HG03575 (cell line): ENCODE measurements around the gene OTUB1.
"Not testable (repeated sequence)": the region's sequence is repeated elsewhere in the genome, so short reads cannot be mapped to it uniquely, and the experiment has no call there.

Experiments
- ATAC-seq: cut with Tn5 transposase; IDR thresholded peaks from one replicate; pipeline ENCODE4 v1.9.1; 2021; ENCODE audit not compliant: unreplicated experiment, insufficient number of reproducible peaks, low FRiP score; ENCODE audit errors: extremely low read depth

Gene OTUB1

DNA sequence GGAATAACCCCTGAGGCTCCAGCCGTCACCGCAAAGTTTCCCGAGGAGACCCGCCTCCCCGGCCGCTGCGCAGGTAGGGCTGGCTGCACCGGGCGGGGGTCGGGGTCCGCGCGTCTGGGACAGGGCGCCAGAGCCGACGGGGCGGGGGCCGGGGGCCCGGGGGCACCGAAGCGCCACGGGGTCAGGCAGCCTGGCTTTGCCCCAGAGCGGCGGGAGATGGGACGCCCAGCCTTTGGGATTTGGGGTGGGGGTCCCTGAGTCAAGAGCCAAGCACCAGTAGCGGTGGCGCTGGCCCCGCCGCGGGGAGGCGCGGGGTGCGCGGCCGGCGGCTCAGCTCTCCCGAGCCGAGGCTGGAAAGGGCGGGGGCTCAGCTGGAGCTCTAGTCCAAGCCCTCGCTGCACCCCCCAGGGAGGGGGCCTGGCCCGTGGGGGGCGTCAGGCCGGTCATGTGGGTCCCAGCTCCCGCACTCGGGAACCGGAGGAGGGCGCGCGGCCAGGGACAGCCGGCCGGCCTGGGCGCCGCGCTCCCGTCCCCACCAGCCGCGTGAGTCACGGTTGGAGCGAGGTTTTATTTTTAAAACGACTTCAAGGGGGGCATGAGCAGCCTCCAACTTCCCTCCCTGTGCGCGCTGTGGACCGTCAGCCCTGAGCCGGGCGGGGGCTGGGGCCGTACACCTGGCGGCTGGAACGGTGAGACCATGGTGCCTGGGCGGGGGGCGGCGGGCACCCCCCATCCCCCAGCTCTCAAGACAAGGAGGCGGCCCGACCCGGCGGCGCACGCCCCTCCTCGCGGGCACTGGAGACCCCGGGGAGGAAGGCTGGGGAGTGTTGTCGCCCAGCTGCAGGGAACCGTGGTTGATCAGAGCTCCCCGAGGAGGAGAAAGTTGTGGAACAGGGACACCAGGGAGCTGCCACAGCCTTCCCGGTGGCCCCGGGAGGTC, 50.1 kb downstream of the OTUB1 start:
- no peak for ATAC-seq

DNA sequence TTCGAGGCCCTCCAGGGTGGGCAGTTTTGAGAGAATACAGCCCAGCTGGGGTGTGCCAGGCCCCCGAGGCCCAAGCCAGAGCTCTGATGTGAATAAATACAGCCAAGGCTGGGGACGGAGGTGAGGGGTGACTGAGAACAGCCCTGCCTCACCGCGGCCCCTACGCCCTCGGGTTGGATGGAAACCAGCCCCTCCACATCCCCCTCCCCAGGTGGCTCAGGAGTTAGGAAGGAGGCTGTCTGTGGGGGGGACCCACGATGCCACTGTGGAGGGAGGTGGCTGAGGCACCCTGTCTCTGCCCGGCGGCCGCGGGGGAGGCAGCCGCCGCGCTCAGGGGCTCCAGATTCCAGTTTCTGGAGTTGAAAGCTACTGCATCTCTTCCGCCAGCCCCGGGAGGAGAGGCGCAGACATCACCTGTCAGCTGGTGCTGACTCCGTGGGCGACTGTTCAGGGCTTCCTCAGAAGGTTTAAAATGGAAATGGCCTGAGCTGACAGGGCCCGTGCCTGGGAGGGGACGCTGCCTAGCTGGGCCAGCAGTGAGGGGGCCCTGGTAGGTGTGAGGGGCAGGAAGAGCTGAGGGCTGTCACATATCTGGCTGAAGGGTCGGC, 50.9 kb downstream of the OTUB1 start:
- ATAC-seq: no peak

DNA sequence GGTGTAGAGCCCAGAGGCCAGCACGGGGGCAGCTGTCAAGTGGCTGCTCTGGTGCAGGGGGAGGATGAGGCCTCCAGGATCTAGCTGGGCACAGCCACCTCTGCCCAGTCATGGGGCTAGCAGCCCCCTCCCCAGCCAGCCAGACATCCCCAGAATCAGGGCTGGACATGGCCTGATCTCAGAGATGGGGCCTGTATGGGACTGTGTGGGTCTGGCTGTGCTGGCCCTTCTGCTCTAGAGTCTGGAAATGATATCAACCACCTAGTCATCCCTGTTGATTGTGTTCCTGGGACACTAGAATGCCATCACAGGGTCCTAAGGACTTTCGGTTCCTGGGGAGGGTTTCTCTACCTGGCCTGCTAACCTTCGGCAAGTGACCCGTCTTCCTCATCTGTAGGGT, 52.3 kb downstream of the OTUB1 start:
- no peak for ATAC-seq

DNA sequence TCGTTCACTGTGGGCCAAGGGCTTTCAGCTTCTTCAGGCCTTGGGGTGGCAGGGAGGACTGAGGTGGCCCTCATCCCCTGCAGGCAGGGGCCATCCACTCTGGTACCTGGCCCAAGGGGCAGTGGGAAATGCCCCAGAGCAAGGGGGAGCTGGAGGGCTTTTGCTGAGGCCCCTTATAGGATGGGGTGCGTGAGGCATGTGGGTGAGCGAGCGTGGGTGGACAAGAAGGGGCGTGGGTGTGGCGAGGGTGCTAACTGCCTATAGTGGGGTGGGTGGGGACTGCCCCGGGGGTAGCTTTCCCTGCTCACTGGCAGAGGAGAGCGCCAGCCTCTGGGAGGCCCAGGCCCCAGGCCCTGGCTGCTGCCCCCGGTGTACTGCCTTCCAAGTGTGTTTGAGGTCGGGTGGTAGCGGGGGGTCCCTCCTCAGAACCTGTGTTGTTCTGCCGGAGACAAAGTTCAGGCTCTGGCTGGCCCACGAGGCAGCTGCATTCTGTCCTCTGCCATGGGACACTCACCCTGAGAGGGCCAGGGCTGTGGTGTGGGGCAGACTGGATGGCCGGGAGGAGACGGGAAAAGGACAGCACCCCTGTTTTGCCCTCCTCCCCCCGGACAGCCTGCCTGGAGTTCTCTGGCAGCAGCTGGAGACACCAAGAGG, 52.9 kb downstream of the OTUB1 start:
- no peak for ATAC-seq

DNA sequence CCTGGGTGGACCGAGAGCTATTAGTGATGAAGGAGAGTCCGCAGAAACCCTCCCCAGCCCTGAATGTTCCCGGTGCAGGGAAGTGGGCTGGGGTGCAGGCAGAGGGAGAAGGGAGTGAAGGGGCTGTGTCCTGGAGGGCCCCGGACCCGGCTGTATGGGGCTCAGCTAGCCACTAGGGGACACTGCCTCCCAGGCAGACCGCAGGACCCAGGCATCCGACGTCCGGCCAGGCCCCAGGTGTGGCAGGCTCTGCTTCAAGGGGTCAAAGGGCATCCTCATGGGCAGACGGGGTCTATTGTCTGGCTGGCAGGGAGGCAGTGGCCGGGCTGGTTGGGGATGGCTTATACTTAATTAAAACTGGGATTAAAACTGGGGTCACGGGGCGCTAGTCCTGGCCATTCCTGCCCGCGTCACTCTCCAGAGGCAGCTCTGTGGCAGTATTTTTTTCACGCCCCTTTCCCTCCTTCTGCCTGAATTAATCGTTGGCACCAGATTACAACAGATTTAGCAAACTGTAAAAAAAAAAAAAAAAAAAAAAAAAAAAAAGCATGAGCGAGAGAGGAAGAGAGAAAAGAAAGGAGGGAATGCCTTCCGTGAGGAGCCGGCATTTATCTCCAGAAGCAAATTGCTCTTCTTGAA, 54.6 kb downstream of the OTUB1 start:
- ATAC-seq: no peak

DNA sequence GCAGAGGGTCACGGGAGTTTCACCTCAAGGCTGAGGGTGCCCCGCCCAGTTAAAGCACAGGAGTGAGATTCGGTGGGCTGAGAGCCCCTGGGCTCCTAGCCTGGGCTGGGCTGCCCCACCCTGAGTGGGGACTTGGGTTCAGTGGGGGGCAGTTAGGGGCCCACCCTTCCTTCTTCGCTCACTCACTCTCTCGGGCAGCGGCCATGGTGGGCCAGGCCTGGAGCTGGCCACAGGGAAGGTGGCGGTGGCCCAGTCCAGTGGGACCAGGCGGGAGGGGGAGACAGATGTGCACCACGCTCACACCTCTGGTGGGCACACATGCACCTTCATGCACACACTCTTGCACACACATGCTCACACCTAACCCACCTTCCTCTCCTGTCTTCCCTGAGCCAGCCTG, 55.6 kb downstream of the OTUB1 start:
- no peak for ATAC-seq

DNA sequence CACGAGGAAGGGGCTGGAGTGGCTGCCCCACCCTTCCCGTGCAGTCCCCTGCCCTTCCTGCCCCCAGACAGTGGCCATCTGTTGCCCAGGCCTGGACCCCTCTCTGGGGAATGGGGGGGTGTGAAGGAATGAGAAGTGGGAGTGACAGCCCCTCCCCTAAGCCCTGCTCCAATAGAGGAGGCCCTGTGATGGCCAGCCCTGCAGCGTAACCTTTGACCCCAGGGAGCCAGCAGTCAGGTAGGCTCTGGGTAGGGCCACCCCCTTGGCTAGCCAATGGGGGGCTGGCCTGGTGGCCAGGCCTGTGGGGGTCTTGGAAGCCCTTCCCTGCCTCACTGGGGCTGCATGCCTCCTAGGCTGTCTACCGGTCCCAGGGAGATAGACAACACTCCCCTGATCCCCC, 56.1 kb downstream of the OTUB1 start:
- ATAC-seq: no peak

DNA sequence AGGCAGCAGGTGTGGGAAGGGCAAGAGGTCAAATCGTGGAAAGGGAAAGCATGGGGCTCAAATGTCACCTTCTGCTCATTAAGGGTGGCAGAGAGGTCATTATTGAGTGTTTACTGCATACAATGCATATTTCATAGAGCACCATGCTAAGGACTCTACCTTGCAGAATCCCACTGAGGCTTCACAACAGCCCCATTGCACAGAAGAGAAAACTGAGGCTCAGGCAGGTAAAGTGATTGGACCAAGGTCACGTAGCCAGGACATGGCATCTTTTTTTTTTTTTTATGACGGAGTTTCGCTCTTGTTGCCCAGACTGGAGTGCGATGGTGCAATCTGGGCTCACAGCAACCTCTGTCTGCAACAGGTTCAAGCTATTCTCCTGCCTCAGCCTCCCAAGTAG, 57.3 kb downstream of the OTUB1 start:
- ATAC-seq: no peak

DNA sequence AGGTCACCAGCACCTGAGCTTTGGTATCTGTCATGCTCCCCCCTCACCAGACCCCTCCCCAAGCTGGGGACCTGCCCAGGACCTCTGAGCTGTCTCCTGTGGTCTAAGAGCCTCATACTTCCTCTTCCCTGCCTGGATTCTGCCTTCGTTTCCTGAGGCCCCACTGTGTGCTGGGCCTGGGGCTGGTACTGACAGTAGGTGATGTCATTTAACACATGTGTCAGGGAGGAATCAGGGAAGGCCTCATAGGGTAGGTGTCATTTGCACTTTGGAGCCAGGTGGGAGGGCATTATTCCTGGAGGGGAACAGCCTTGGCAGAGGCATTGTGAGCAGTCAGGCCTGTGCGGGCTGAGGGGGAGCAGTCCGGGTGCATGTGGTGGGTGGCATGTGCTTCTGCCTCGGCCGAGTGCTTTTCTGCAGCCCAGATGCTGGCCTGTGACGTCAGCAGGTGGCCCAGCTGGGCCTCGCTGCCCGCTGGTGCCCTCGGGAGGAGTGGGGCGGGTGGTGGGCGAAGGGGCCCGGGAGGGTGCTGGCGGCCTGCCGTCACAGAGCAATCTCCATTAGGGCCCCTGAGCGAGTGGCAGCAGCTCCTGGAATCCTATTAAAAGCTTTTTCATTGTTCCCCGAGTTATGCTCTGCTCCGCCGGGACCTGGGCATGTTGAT, 58.6 kb downstream of the OTUB1 start:
- no peak for ATAC-seq

DNA sequence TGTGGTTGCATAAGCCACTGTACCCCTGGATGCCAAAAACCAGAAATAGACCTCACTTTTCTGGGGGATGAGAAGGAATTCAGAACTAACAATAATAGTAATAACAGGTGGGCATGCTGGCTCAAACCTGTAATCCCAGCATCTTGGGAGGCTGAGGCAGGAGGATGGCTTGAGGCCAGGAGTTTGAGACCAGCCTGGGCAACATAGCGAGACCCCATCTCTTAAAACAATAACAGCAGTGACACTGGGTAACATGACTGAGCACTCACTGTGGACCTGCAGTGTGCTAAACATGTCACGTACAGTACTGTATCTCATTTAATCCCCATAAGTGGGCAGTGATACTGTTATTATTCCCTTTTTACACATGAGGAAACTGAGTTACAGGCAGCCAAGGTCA, 59.5 kb downstream of the OTUB1 start:
- ATAC-seq: no peak

DNA sequence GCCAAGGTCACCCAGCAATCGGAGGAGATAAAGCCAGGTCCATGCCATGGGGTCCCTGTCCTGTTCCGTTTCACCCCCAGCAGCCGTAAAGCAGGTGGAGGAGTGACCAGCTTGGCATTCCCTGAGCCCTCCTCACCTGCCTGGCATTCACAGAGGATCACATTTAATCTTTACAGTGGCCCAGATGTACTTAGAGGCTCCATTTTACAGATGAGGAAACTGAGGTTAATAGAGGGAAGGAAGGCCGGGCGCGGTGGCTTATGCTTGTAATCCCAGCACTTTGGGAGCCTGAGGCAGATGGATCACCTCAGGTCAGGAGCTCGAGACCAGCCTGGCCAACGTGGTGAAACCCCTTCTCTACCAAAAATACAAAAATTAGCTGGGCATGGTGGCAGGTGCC, 61.1 kb downstream of the OTUB1 start:
- ATAC-seq: not testable (repeated sequence)
